HEK293 (cell line): ENCODE data around the gene KLHL18.

Source experiments
- CTCF ChIA-PET: fragments of 350-600 bp; formaldehyde crosslinking; extraction: SDS; loops from one replicate; lab custom pipeline; 2021; ENCODE audit warnings: antibody characterized with exemption; lab: Yijun Ruan, JAX
- POLR2A ChIA-PET: fragments of 300-600 bp; formaldehyde crosslinking; extraction: SDS; loops from one replicate; lab custom pipeline; 2020; ENCODE audit warnings: antibody characterized with exemption, inconsistent platforms; lab: Yijun Ruan, JAX
- H3K27ac ChIP-seq: fragments of 200-500 bp; sonication (Bioruptor generic); 2 replicates; pipeline ENCODE4 v1.5.1; 2014; ENCODE audit warnings: low read depth, low read length, control low read depth, inconsistent platforms; ENCODE audit errors: extremely low read depth
- H3K36me3 ChIP-seq, 2 experiments: fragments of 200-500 bp in 1 of 2; sonication (Bioruptor generic) in 1 of 2; 1 replicate in 1 of 2; 2 replicates in 1 of 2; pipeline ENCODE4 v1.5.1; 2014 to 2017; ENCODE audit warnings: inconsistent platforms in 2 of 2, low read length in 2 of 2; ENCODE audit not compliant: control insufficient read depth in 2 of 2, insufficient read depth in 1 of 2
- H3K4me1 ChIP-seq: fragments of 200-500 bp; sonication (Bioruptor generic); 2 replicates; pipeline ENCODE4 v1.5.1; 2014; ENCODE audit warnings: mild to moderate bottlenecking, low read length, inconsistent platforms; ENCODE audit not compliant: control insufficient read depth, insufficient read depth
- H3K4me3 ChIP-seq: 2 replicates; pipeline ENCODE4 v1.5.1; 2011; ENCODE audit warnings: low read depth, mild to moderate bottlenecking, control low read depth, low read length, moderate library complexity
- H3K9me3 ChIP-seq: fragments of 200-500 bp; sonication (Bioruptor generic); 2 replicates; pipeline ENCODE4 v1.5.1; 2014; ENCODE audit warnings: low read depth, low read length, inconsistent platforms; ENCODE audit not compliant: control insufficient read depth, insufficient read depth
- GLI4 ChIP-seq: fragments of 450-650 bp; formaldehyde crosslinking; IDR thresholded peaks from 2 replicates; pipeline ENCODE4 v1.5.1; 2016; ENCODE audit warnings: missing biosample characterization, missing genetic modification characterization
- GLIS2 ChIP-seq: fragments of 450-650 bp; formaldehyde crosslinking; IDR thresholded peaks from 2 replicates; pipeline ENCODE4 v1.5.1; 2016; ENCODE audit warnings: missing biosample characterization, missing genetic modification characterization
- OVOL3 ChIP-seq: fragments of 450-650 bp; formaldehyde crosslinking; IDR thresholded peaks from 2 replicates; pipeline ENCODE4 v1.5.1; 2016; ENCODE audit warnings: missing biosample characterization, missing genetic modification characterization
- PRDM1 ChIP-seq: fragments of 450-650 bp; formaldehyde crosslinking; IDR thresholded peaks from 2 replicates; pipeline ENCODE4; 2016; ENCODE audit warnings: missing biosample characterization, missing genetic modification characterization
- REST ChIP-seq: fragments of 450-650 bp; formaldehyde crosslinking; IDR thresholded peaks from 2 replicates; pipeline ENCODE4 v1.5.1; 2016; ENCODE audit warnings: missing biosample characterization, missing genetic modification characterization
- SCRT1 ChIP-seq: fragments of 450-650 bp; formaldehyde crosslinking; IDR thresholded peaks from 2 replicates; pipeline ENCODE4 v1.5.1; 2016; ENCODE audit warnings: missing biosample characterization, missing genetic modification characterization, borderline replicate concordance
- ZBTB20 ChIP-seq: fragments of 450-650 bp; formaldehyde crosslinking; IDR thresholded peaks from 2 replicates; pipeline ENCODE4 v1.5.1; 2016; ENCODE audit warnings: missing biosample characterization, missing genetic modification characterization
- ZBTB6 ChIP-seq: fragments of 450-650 bp; formaldehyde crosslinking; IDR thresholded peaks from 2 replicates; pipeline ENCODE4 v1.5.1; 2017; ENCODE audit warnings: missing biosample characterization, missing genetic modification characterization
- ZEB2 ChIP-seq: fragments of 450-650 bp; formaldehyde crosslinking; IDR thresholded peaks from 2 replicates; pipeline ENCODE4 v1.5.1; 2016; ENCODE audit warnings: missing biosample characterization, missing genetic modification characterization
- ZFP41 ChIP-seq: fragments of 450-650 bp; formaldehyde crosslinking; IDR thresholded peaks from 2 replicates; pipeline ENCODE4 v1.5.1; 2016; ENCODE audit warnings: missing biosample characterization, missing genetic modification characterization, borderline replicate concordance
- ZNF114 ChIP-seq: fragments of 450-650 bp; formaldehyde crosslinking; IDR thresholded peaks from 2 replicates; pipeline ENCODE4 v1.5.0; 2017; ENCODE audit warnings: missing biosample characterization, missing genetic modification characterization
- ZNF138 ChIP-seq: fragments of 450-650 bp; formaldehyde crosslinking; IDR thresholded peaks from 2 replicates; pipeline ENCODE4 v1.5.1; 2016; ENCODE audit warnings: missing biosample characterization, missing genetic modification characterization, borderline replicate concordance
- ZNF157 ChIP-seq: fragments of 450-650 bp; formaldehyde crosslinking; IDR thresholded peaks from 2 replicates; pipeline ENCODE4 v1.5.1; 2016; ENCODE audit warnings: missing biosample characterization, missing genetic modification characterization
- ZNF274 ChIP-seq, 2 experiments: fragments of 200-500 bp in 1 of 2; fragments of 450-650 bp in 1 of 2; sonication (Bioruptor generic) in 1 of 2; formaldehyde crosslinking in 1 of 2; IDR thresholded peaks; 2 replicates each; pipeline versions ENCODE4 v1.5.1 to v1.6.1; 2014 to 2016; ENCODE audit warnings: borderline replicate concordance in 1 of 2, inconsistent platforms in 1 of 2, low read length in 1 of 2, missing biosample characterization in 1 of 2, missing genetic modification characterization in 1 of 2
- ZNF391 ChIP-seq: fragments of 450-650 bp; formaldehyde crosslinking; IDR thresholded peaks from 2 replicates; pipeline ENCODE4 v1.5.1; 2016; ENCODE audit warnings: low read depth, missing biosample characterization, missing genetic modification characterization, borderline replicate concordance
- ZNF394 ChIP-seq: fragments of 450-650 bp; formaldehyde crosslinking; IDR thresholded peaks from 2 replicates; pipeline ENCODE4 v1.5.1; 2016; ENCODE audit warnings: missing biosample characterization, missing genetic modification characterization, mild to moderate bottlenecking, moderate library complexity, borderline replicate concordance
- ZNF404 ChIP-seq: fragments of 450-650 bp; formaldehyde crosslinking; IDR thresholded peaks from 2 replicates; pipeline ENCODE4 v1.5.1; 2017; ENCODE audit warnings: missing biosample characterization, missing genetic modification characterization
- ZNF513 ChIP-seq: fragments of 450-650 bp; IDR thresholded peaks from 2 replicates; pipeline ENCODE4 v1.5.1; 2018; ENCODE audit warnings: missing biosample characterization, missing genetic modification characterization
- ZNF529 ChIP-seq: fragments of 450-650 bp; formaldehyde crosslinking; IDR thresholded peaks from 2 replicates; pipeline ENCODE4 v1.5.1; 2017; ENCODE audit warnings: missing genetic modification characterization, missing biosample characterization; ENCODE audit not compliant: insufficient replicate concordance
- ZNF544 ChIP-seq: fragments of 450-650 bp; formaldehyde crosslinking; IDR thresholded peaks from 2 replicates; pipeline ENCODE4 v1.5.0; 2017; ENCODE audit warnings: missing biosample characterization, missing genetic modification characterization
- ZNF621 ChIP-seq: fragments of 450-650 bp; formaldehyde crosslinking; IDR thresholded peaks from 2 replicates; pipeline ENCODE4 v1.5.1; 2017; ENCODE audit warnings: missing biosample characterization, missing genetic modification characterization
- ZNF645 ChIP-seq: fragments of 450-650 bp; formaldehyde crosslinking; IDR thresholded peaks from 2 replicates; pipeline ENCODE4; 2016; ENCODE audit warnings: missing biosample characterization, missing genetic modification characterization
- ZNF664 ChIP-seq: fragments of 450-650 bp; formaldehyde crosslinking; IDR thresholded peaks from 2 replicates; pipeline ENCODE4 v1.5.1; 2016; ENCODE audit warnings: missing biosample characterization, missing genetic modification characterization
- ZNF670 ChIP-seq: fragments of 450-650 bp; formaldehyde crosslinking; IDR thresholded peaks from 2 replicates; pipeline ENCODE4 v1.5.1; 2016; ENCODE audit warnings: missing biosample characterization, missing genetic modification characterization, low read depth
- ZNF704 ChIP-seq: fragments of 450-650 bp; formaldehyde crosslinking; IDR thresholded peaks from 2 replicates; pipeline ENCODE4 v1.5.1; 2016; ENCODE audit warnings: missing biosample characterization, missing genetic modification characterization
- ZNF76 ChIP-seq: fragments of 450-650 bp; formaldehyde crosslinking; IDR thresholded peaks from 2 replicates; pipeline ENCODE4; 2016; ENCODE audit warnings: low read depth, missing biosample characterization, missing genetic modification characterization, borderline replicate concordance

KLHL18 gene

GRCh38 chr3:47293822-47294221 lies 11.1 kb downstream of the KLHL18 start:
- H3K27ac ChIP-seq = no peak overlapping the region
- ChIA-PET CTCF (no interaction called here), POLR2A (no interaction called here)
- no peaks in the 10 kb centered on the region for H3K9me3 ChIP-seq
- TF ChIP-seq GLI4 (no peak), ZNF529 (tag by site-specific recombination) (no peak), ZNF664 (peak; percentile 94)
- H3K36me3 ChIP-seq = peaks cover 0 to 21% of the 10 kb centered on the region in 2 experiments; a peak in 1 of 3 replicates
- no peaks in the 10 kb centered on the region; the same call in 1 of the 2 replicates for H3K4me1 ChIP-seq
- H3K4me3 ChIP-seq = no peak overlapping the region

GRCh38 chr3:47294392-47294791 lies 11.6 kb downstream of the KLHL18 start:
- H3K4me1 ChIP-seq = no peaks in the 10 kb centered on the region
- H3K27ac ChIP-seq = no peak overlapping the region
- no peak overlapping the region for H3K4me3 ChIP-seq
- TF ChIP-seq OVOL3 (tag by site-specific recombination) = no peak
- no peak for TF ChIP-seq ZFP41
- TF ChIP-seq ZNF544 (tag by site-specific recombination) = no peak
- no peak for TF ChIP-seq ZNF621 (tag by site-specific recombination)
- TF ChIP-seq ZNF704 (tag by site-specific recombination) = no peak
- TF ChIP-seq ZBTB6 (tag by site-specific recombination) = no peak
- no peak for TF ChIP-seq ZNF76
- no peak for TF ChIP-seq ZNF513 (tag by site-specific recombination)
- TF ChIP-seq ZNF391 = no peak
- TF ChIP-seq ZNF394 = no peak
- TF ChIP-seq ZNF138 = no peak
- TF ChIP-seq ZNF645 (tag by site-specific recombination) = no peak
- no peak for TF ChIP-seq ZNF670 (tag by site-specific recombination)
- TF ChIP-seq GLIS2 (tag by site-specific recombination) = no peak
- CTCF ChIA-PET = no interaction called here
- H3K9me3 ChIP-seq = no peaks in the 10 kb centered on the region
- H3K36me3 ChIP-seq = peaks cover 0 to 18% of the 10 kb centered on the region in 2 experiments; a peak in 1 of 3 replicates
- POLR2A ChIA-PET = no interaction called here

GRCh38 chr3:47295322-47295721 lies 12.6 kb downstream of the KLHL18 start:
- H3K27ac ChIP-seq = no peak overlapping the region
- no peaks in the 10 kb centered on the region for H3K4me1 ChIP-seq
- TF ChIP-seq PRDM1 (tag by site-specific recombination) (peak; percentile 97), ZNF274 (IDR thresholded peaks at IDR 0.05; ENCODE audit: low read length) (no peak), ZNF274 (tag by site-specific recombination; IDR thresholded peaks at IDR 0.05; ENCODE audit: borderline replicate concordance) (no peak), ZEB2 (tag by site-specific recombination) (no peak), ZBTB20 (tag by site-specific recombination) (0 out of 2 replicates have a peak, but pooled peaks have one; percentile 41), SCRT1 (tag by site-specific recombination) (no peak), ZNF114 (tag by site-specific recombination) (no peak), ZNF157 (no peak), ZNF404 (tag by site-specific recombination) (no peak), GLIS2 (tag by site-specific recombination) (no peak), REST (tag by site-specific recombination) (no peak)
- H3K9me3 ChIP-seq = no peaks in the 10 kb centered on the region
- peaks cover 0 to 14% of the 10 kb centered on the region in 2 experiments; a peak in 1 of 3 replicates for H3K36me3 ChIP-seq
- H3K4me3 ChIP-seq = no peak overlapping the region
- CTCF ChIA-PET = no interaction called here
- POLR2A ChIA-PET = no interaction called here
